Spleen (tissue), 7 donors: ENCODE results near the gene VMO1.

Experiments used
- CTCF ChIP-seq, 11 experiments: fragments of 200-600 bp in 7 of 11; fragments of 450-650 bp in 4 of 11; sonication (generic) in 4 of 11; IDR thresholded peaks in 8 of 11; conservative IDR thresholded peaks in 3 of 11; 1 replicate in 7 of 11; 2 replicates in 4 of 11; pipeline versions ENCODE4 v1.4.0 to v1.8.0; 2016 to 2021; ENCODE audit warnings: antibody characterized with exemption in 11 of 11, inconsistent platforms in 4 of 11, mild to moderate bottlenecking in 1 of 11
- POLR2A ChIP-seq, 3 donors: fragments of 450-650 bp; IDR thresholded peaks; one replicate each; pipeline ENCODE4 v1.5.1; 2017; ENCODE audit warnings: antibody characterized with exemption in 3 of 3, mild to moderate bottlenecking in 1 of 3
- POLR2AphosphoS5 ChIP-seq, 3 donors: sonication (generic); formaldehyde crosslinking; IDR thresholded peaks; one replicate each; pipeline ENCODE4 v1.5.1; 2017; ENCODE audit warnings: antibody characterized with exemption in 3 of 3
- donor health status: DM: no; HTN: no; CAD: no; lungs with moderate emphysema.
- donor health status: DM: no; HTN: no; CAD: no.
- donor health status: DM: no; HTN: no; CAD: no.

GRCh38 chr17:4816826-4817225, 30.7 kb upstream of the VMO1 start:
- no peak for TF ChIP-seq POLR2AphosphoS5 (IDR thresholded peaks at IDR 0.05)
- TF ChIP-seq CTCF (IDR thresholded peaks at IDR 0.05 in 8 of 11, conservative IDR thresholded peaks at IDR 0.05 in 3 of 11), result no peak
- TF ChIP-seq POLR2A (IDR thresholded peaks at IDR 0.05), result no peak
